RCC 7860 (cell line): ENCODE data around the gene MBP.

Experiments used
- DNase-seq: peaks from one replicate; pipeline ENCODE4 v3.0.0-alpha.2; 2015; ENCODE audit warnings: low spot score
- FAIRE-seq: peaks from 2 replicates; lab custom pipeline; 2012; peaks lifted over from hg19 to GRCh38; lab: Jason Lieb, UNC

Gene MBP

DNA sequence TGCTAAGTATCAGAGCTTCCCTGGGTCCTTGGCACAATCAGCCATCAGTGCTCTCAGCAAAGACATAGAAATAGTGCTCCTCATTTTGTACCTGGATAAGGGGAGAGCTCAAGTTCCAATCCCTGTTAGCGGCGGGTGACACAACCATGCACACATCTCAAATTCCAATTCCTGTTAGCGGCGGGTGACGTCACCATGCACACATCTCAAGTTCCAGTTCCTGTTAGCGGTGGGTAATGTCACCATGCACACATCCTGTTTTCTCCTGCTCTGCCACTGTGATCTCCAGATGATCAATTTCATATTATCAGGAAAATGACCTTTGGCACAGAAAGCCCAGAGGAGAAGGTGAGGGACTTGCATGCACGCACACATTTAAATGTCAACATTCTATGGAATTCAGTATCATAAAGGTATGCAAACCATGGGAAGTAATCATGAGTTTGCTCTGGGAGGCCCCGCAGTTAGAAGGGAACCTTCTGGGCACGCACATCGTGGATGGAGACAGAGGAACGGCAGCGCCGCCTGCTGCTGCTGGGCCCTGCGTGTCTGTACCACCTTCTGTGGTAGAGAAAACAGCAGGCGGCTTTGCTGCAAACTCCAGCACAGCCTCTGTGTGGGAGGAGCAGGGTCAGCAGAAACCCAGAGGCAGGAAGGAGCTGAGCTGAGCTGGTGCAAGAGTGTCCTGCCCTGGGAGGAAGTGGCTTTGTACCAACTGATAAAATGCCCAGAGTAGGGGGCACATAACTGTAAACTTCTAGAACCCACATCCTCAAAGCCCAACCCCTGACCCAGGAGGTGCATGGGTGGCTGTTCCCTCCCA is 77.8 kb downstream of the MBP start:
- peak; percentile 31 for FAIRE-seq
- peak; percentile 76 for DNase-seq

- no peak for DNase-seq
Measured at GRCh38 chr18:77054288-77054605, 78.3 kb downstream of the MBP start.

DNA sequence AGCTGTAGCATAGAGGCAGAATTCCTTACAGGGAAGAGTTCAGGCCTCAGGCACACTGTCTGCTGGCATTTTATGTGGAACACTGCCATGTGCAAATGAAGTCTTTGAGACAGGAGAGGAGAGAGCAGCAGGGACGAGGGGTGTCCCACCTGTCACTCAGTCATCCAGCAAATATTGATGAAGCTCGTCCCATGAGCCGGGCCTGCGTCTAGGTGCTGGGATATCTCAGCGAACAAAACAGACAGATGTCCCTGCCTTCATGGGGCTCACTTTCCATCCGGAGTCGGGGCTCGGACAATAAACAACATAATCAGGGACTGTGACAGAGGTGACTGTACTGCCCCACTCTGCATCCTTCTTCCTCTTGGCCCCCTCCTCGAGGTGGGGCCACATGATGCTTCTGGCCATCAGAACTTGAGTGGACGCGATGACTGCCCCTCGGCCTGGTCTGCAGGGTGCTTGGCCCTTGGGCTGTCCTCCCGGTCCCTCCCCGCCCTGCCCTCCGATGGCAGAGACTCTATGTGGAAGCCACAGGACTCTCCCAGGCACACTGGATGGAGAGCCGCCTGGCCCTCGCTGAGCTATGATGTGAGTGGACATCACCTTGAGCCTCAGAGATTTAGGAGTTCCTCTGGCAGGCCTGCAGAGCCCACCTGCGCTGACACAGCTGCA is 78.8 kb downstream of the MBP start:
- DNase-seq (no peak), FAIRE-seq (no peak)

More at GRCh38 chr18:77054288-77054605, 78.3 kb downstream of the MBP start:
- FAIRE-seq, result no peak

DNA sequence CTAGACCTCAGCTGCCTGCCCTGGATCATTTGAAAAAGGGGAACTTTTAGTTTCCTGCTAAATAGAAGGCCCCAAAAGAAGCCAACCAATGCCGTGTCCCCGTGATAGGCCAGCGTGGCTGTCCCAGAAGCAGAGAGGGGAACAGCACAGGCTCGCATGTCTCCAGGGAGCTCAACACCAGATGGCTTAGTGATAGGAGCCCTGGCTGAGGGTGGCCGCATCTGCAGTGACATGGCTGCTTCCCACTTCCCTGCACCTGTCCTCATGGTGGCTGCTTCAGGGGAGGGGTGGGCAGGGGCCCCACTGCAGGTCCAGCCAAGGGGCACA is 79.6 kb downstream of the MBP start:
- FAIRE-seq, result no peak
- DNase-seq, result no peak

DNA sequence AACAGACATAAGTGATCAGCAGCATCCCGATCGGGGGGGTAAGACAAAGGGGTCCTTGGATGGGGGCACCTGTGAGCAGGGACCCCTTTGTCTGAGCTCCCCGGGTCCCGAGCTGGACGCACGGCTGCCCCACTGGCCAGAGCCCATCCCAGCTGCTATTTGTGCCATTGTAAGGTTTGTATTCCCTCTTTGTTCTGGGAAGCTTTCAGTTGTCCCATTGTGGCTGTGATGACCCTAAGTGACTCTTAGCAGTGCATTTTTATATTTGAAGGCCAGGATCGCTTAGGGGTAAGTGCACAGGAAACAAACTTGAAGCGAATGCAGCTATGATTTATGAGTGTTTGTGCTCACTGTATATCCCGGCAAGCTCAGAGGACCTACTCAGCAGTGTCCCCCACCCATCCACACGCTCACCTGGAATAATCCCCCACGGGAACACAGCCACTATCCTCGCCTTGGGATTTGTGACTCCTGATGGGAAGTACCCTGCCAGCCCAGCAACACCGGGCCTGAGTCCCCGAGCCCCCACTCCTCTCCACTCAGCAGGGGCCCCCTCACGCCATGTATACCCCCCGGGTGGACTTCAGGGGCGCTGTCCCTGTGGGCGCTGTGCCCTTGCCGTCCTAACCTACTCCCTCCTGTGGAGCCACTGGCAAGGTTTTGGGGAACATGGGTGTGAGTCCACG is 80.1 kb downstream of the MBP start:
- DNase-seq, result no peak
- FAIRE-seq, result no peak

GRCh38 chr18:77051581-77052296 is 80.8 kb downstream of the MBP start:
- no peak for DNase-seq
- FAIRE-seq, result no peak

GRCh38 chr18:77049938-77050337 is 82.6 kb downstream of the MBP start:
- FAIRE-seq, result no peak
- no peak for DNase-seq

- DNase-seq (no peak), FAIRE-seq (no peak)
Measured at GRCh38 chr18:77047803-77048419, 84.7 kb downstream of the MBP start.

GRCh38 chr18:77046994-77047393 is 85.6 kb downstream of the MBP start:
- FAIRE-seq, result no peak

GRCh38 chr18:77046409-77046808 is 86.2 kb downstream of the MBP start:
- FAIRE-seq (no peak), DNase-seq (no peak)

More at GRCh38 chr18:77046994-77047393, 85.6 kb downstream of the MBP start:
- DNase-seq, result no peak

- FAIRE-seq (no peak), DNase-seq (no peak)
Measured at GRCh38 chr18:77045677-77046076, 86.9 kb downstream of the MBP start.

DNA sequence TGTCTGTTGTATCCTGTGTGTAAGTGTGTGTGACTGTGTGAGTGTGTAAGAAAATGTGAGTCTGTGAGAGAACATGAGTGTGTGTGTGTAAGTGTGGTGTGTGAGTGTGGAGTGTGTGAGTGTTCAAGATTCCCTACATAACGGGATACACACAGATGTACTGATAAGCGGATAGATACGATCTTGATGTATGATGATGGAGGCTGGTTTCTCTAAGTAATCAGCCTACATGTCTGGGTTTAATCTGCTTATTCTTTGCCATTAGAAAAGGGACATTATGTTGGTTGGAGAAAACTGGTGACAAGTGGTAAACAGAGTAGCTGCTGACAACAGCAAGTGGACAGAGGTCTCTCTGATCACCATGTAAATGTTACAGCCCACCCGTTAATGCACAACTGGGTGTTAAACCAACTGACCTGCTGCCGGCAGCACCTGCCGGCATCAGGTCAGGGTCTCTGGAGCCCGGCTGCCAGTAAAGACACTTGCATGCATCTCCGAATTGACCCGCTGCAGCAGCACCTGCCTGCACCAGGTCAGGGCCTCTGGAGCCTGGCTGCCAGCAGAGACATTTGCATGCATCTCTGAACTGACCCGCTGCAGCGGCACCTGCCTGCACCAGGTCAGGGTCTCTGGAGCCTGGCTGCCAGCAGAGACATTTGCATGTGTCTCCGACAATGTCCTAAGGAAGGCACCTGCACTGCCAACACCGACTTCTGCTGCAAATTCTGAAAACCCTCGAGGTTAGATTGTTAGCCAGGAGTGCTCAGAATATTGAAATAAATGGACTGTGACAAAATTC is 87.5 kb downstream of the MBP start:
- DNase-seq (no peak), FAIRE-seq (no peak)

GRCh38 chr18:77043541-77044280 is 88.9 kb downstream of the MBP start:
- FAIRE-seq, result no peak

DNA sequence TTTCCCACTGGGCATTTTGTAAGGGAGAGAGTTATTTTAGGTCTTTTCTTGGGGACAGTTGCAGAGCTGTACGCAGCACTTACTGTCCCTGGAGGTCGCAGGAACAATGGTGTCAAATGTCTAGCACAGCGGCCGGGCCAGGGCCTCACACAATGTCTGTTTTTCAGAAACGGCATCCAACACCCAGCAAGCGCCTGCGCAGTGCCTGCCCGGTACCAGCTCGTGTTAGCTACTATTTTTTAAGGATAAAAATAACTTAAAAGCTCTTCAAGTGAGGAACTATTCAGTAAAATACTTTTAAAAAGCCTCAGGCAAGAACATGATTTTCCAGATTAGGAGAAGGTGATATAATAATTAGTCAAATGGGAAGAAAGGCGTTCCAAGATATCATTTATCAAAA is 90.0 kb downstream of the MBP start:
- DNase-seq (no peak), FAIRE-seq (no peak)

More at GRCh38 chr18:77043541-77044280, 88.9 kb downstream of the MBP start:
- no peak for DNase-seq

- FAIRE-seq (no peak), DNase-seq (no peak)
Measured at GRCh38 chr18:77039196-77040130, 93.1 kb downstream of the MBP start.

DNA sequence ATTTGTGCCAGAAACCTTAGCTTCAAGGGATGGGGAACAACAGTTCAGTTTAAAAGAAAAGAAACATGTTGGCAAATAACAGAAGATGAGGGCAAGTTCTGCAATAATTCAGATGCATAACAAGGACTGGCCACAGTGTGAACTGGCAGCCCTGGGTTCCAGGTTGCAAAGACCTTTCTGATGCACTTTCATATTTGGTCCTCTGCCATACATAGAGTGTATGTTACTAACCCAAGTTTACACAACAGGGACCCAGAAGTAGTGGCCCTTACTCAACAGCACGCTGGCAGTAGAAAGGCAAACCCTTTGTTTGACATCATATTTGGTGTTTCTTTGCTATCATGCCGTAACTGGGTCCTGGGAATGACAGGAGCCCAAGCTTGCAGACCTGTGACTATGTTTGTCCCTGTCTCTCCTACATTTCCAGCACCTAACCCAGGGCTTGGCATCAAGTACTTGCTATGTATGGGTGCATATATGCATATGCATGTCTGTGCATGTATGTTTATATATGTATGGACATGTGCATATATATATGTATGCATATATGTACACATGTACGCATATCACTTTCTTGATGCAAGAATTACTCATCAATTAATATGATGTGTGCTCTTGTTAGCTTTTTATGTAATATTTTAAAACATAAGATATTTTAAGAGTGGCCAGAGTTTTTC is 94.3 kb downstream of the MBP start:
- no peak for DNase-seq
- no peak for FAIRE-seq

GRCh38 chr18:77037567-77037966 is 95.0 kb downstream of the MBP start:
- FAIRE-seq (no peak), DNase-seq (no peak)
